AG04450 (cell line): ENCODE results near the gene TAF4. TPM values are rescaled to one million over a fixed set of nuclear protein-coding genes. Genes with fewer than 3 reads are reported as not detected.

Experiments used
- CTCF ChIA-PET: fragments of 300-600, 350-600 bp; formaldehyde crosslinking; extraction: SDS; loops from one replicate; lab custom pipeline; 2022; ENCODE audit warnings: antibody characterized with exemption, inconsistent platforms; lab: Charles Lee
- POLR2A ChIA-PET: fragments of 350-600 bp; formaldehyde crosslinking; extraction: SDS; loops from one replicate; lab custom pipeline; 2021; ENCODE audit warnings: antibody characterized with exemption, inconsistent platforms; lab: Yijun Ruan, JAX
- DNase-seq: peaks from one replicate; pipeline ENCODE4 v3.0.0-alpha.2; 2011; ENCODE audit warnings: low read depth, low spot score
- H3K27ac ChIP-seq: one replicate; pipeline ENCODE4 v1.5.1; 2012; ENCODE audit warnings: low read depth, low read length, control low read depth
- H3K27me3 ChIP-seq: one replicate; pipeline ENCODE4 v1.6.0; 2012; ENCODE audit warnings: low read length; ENCODE audit not compliant: control insufficient read depth, insufficient read depth
- H3K4me3 ChIP-seq: 2 replicates; pipeline ENCODE4 v1.5.1; 2011; ENCODE audit warnings: mild to moderate bottlenecking, low read depth, low read length, control low read depth
- H3K9me3 ChIP-seq: 2 replicates; pipeline ENCODE4 v1.5.1; 2012; ENCODE audit warnings: low read length; ENCODE audit not compliant: control insufficient read depth, insufficient read depth
- polyA plus RNA-seq: library from polyadenylated mRNA; depleted of rRNA; stranded (reverse); fragments of >200 nt; gene quantifications from 2 replicates; pipeline ENCODE4 v1.2.3, GENCODE V29; 2011
- TF ChIP-seq, protein P1 (sequence below): IDR thresholded peaks from 2 replicates; pipeline ENCODE4 v1.5.1; 2011; ENCODE audit warnings: low read depth, low read length, control low read depth, inconsistent platforms

The TAF4 gene
- polyA plus RNA-seq, 1 experiment, result 2.7 TPM

DNA sequence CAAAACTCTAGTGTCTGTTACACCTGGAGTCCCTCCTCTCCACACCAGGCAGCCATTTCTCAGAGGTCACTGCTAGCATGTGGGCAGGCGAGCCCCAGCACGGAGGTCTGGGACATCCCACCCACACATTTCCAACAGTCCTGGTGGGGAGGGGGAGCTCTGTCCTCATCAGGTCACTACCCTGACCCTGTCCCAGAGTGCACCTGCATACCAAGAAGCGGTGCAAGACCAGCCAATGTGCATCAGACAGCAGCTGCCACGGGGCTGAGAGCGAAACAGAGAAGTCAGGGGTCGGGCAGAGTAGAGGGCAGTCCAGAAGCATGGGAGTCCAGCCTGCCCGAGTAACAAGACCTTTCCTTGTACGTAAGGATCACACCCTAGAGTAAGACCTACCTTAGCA lies 71.1 kb downstream of the TAF4 start:
- ChIA-PET CTCF (no interaction called here), POLR2A (no interaction called here)
- no peak for DNase-seq
- TF ChIP-seq, protein P1, sequence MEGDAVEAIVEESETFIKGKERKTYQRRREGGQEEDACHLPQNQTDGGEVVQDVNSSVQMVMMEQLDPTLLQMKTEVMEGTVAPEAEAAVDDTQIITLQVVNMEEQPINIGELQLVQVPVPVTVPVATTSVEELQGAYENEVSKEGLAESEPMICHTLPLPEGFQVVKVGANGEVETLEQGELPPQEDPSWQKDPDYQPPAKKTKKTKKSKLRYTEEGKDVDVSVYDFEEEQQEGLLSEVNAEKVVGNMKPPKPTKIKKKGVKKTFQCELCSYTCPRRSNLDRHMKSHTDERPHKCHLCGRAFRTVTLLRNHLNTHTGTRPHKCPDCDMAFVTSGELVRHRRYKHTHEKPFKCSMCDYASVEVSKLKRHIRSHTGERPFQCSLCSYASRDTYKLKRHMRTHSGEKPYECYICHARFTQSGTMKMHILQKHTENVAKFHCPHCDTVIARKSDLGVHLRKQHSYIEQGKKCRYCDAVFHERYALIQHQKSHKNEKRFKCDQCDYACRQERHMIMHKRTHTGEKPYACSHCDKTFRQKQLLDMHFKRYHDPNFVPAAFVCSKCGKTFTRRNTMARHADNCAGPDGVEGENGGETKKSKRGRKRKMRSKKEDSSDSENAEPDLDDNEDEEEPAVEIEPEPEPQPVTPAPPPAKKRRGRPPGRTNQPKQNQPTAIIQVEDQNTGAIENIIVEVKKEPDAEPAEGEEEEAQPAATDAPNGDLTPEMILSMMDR, result no peak
- H3K4me3 ChIP-seq, result no peak overlapping the region
- no peaks in the 10 kb centered on the region for H3K27me3 ChIP-seq
- H3K27ac ChIP-seq, result no peak overlapping the region
- H3K9me3 ChIP-seq, result peaks cover 28% of the 10 kb centered on the region

DNA sequence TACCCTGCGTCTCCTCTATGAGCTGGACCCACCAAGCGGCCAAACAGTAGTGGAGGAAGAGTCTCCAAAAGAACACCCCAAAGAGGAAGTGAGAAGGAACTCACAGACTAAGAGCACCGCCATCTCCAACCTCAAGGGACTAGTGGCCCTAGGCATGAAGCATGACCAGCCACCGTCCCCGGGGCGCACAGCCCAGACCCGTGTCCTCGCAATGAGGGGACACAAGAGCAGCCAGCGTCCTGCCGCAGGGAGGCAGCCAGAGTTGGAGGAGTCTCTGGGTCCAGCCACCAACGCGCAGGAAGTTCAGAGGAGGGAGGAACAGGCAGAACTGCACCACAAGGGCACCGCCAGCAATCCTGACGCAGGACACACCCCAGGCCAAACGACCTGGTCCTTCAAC lies 72.6 kb downstream of the TAF4 start:
- TF ChIP-seq, protein P1, result no peak
- ChIA-PET CTCF (no interaction called here), POLR2A (no interaction called here)
- Histone ChIP-seq H3K27ac (no peak overlapping the region), H3K27me3 (no peaks in the 10 kb centered on the region), H3K4me3 (no peak overlapping the region), H3K9me3 (peaks cover 28% of the 10 kb centered on the region)
- DNase-seq, result no peak

- TF ChIP-seq, protein P1, result no peak
- H3K27ac ChIP-seq, result no peak overlapping the region
- ChIA-PET POLR2A (no interaction called here), CTCF (no interaction called here)
- DNase-seq, result no peak
- H3K27me3 ChIP-seq, result no peaks in the 10 kb centered on the region
- H3K9me3 ChIP-seq, result peaks cover 28% of the 10 kb centered on the region
- H3K4me3 ChIP-seq, result no peak overlapping the region
Measured at GRCh38 chr20:61991476-61991875, 74.2 kb downstream of the TAF4 start.

DNA sequence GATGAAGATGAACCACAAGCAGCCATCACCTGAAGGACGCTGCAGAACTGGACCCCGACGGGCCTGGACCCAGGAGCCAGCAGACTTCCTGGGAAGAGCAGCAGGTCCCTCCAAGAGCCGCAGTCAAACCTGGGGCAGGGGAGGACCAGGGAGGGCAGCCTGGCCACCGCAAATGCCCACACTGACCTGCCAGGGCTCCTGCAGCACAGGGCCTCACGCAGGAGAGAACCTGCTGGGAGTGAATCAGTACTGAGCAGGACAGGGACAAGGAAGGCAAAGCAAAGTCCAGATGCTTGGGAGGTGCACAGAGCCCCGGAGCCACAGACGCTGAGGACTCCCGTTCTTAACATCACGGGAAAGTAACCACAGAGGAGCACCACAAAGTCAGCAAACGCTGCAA lies 75.2 kb downstream of the TAF4 start:
- peak overlapping the region; percentile 47 for H3K27ac ChIP-seq
- ChIA-PET POLR2A (no interaction called here), CTCF (no interaction called here)
- DNase-seq, result no peak
- H3K9me3 ChIP-seq, result peaks cover 28% of the 10 kb centered on the region
- no peaks in the 10 kb centered on the region for H3K27me3 ChIP-seq
- TF ChIP-seq, protein P1, result no peak
- H3K4me3 ChIP-seq, result no peak overlapping the region

DNA sequence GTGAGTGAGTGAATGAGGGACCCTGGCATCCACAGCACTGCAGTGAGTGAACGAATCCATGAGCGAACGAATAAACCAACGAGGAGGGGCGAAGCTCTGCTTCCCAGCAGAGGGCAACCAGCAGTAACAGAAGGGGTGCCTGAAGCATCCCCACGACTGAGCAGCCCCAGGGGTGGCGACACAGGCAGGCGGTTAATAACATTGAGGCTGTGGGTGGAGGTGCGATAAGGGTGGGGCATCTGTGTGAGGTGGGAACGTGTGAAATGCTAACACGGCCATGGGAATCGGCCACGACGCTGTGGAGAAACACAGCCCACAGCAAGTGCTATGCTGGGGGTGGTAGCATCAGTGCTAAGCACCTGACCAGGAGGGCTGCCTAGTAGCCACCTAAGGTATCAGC lies 75.9 kb downstream of the TAF4 start:
- Histone ChIP-seq H3K4me3 (no peak overlapping the region), H3K27me3 (no peaks in the 10 kb centered on the region), H3K9me3 (peaks cover 28% of the 10 kb centered on the region), H3K27ac (no peak overlapping the region)
- TF ChIP-seq, protein P1, result no peak
- ChIA-PET CTCF (no interaction called here), POLR2A (no interaction called here)
- no peak for DNase-seq
